SIG-M5 (cell line): ENCODE results near the gene TSC1.
"Not testable (repeated sequence)": the region's sequence is repeated elsewhere in the genome, so short reads cannot be mapped to it uniquely, and the experiment has no call there.

Source experiments
- DNase-seq: peaks from one replicate; lab custom pipeline; 2025; lab: John Stamatoyannopoulos, UW

The TSC1 gene

DNA sequence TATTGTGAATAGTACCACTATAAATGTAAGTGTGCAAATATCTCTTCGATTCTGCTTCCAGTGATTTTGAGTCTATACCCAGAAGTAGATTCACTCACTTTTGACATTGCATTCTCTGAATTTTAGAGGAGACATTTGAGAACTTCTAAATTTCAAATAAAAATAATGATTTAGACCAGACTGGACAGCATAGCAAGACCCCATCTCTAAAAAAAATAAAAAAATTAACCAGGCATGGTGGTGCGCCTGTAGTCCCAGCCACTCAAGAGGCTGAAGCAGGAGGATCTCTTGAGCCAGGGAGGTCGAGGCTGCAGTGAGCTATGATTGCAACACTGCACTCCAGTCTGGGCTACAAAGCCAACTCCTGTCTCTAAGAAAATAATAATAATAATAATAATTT, 32.2 kb upstream of the TSC1 start:
- no peak for DNase-seq

DNA sequence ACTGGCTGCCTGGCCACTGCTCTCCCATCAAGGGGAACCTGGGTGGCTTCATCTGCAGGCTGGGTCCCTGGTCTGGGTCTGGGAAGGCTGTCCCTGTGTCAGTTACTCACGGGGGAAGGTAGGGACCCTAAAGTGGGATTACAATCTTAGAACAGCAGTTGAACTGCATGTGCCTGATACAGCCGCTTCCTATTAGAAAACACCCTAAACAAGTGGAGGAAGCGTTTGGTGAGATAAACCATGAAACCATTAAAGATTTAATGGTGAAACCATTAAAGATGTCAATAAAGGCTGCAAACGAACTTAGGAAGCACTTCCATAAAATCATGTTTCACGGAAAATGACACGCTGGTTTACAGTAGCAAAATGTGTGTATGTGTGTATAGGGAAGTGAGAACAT, 31.5 kb upstream of the TSC1 start:
- no peak for DNase-seq

GRCh38 chr9:132973713-132974112, 29.3 kb upstream of the TSC1 start:
- no peak for DNase-seq

GRCh38 chr9:132973166-132973565, 28.8 kb upstream of the TSC1 start:
- DNase-seq, result no peak

GRCh38 chr9:132970324-132971062, 26.1 kb upstream of the TSC1 start:
- no peak for DNase-seq

- DNase-seq, result no peak
Measured at GRCh38 chr9:132969783-132970182, 25.4 kb upstream of the TSC1 start.

DNA sequence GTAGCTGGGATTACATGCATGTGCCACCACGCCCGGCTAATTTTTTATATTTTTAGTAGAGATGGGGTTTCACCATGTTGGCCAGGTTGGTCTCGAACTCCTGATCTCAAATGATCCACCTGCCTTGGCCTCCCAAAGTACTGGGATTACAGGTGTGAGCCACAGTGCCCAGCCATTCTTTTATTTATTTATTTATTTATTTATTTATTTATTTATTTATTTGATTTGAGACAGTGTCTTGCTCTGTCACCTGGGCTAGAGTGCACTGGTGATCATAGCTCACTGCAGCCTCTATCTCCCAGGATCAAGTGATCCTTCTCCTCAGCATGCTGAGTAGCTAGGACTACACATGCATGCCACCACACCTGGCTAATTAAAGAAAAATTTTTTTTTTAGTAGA, 23.5 kb upstream of the TSC1 start:
- not testable (repeated sequence) for DNase-seq

DNA sequence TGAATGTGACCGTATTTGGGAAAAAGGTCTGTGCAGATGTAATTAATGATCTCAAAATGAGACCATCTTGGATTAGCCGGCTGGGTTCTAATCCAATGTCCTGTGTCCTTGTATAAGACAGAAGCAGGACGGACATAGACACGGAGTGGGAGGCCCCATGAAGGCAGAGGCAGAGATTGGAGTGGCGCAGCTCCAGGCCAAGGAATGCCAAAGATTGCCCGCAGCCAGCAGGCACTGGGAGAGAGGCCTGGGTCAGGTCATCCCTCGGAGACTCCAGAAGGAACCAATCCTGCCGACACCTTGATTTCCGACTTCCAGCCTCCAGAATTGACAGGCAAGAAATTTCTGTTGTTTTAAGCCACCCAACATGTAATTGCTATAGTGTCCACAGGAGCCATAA, 21.1 kb upstream of the TSC1 start:
- DNase-seq, result no peak

DNA sequence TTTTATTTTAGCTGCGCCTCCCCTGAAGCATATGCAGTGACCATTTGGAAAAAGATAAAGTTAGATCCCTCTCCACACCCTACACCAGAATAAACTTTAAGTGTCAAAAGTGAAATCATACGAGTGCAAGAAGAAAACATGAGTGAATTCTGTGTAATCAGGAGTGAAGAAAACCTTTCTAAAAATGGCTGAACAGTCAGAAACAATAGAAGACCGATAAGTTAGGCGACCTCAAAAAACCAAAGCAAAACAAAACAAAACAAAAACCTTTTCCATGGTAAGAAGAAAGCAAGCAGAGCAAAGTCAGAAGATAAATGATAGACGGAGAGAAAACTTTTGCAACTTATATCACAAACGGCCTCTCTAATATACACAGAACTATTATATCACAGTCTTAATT, 16.6 kb upstream of the TSC1 start:
- DNase-seq, result no peak

- no peak for DNase-seq
Measured at GRCh38 chr9:132957805-132958204, 13.4 kb upstream of the TSC1 start.

GRCh38 chr9:132955768-132956167, 11.4 kb upstream of the TSC1 start:
- no peak for DNase-seq

GRCh38 chr9:132955123-132955522, 10.7 kb upstream of the TSC1 start:
- DNase-seq, result no peak

GRCh38 chr9:132949709-132950108, 5.3 kb upstream of the TSC1 start:
- DNase-seq, result no peak

GRCh38 chr9:132948482-132949050, 4.2 kb upstream of the TSC1 start:
- no peak for DNase-seq

- DNase-seq, result no peak
Measured at GRCh38 chr9:132947756-132948155, 3.3 kb upstream of the TSC1 start.

DNA sequence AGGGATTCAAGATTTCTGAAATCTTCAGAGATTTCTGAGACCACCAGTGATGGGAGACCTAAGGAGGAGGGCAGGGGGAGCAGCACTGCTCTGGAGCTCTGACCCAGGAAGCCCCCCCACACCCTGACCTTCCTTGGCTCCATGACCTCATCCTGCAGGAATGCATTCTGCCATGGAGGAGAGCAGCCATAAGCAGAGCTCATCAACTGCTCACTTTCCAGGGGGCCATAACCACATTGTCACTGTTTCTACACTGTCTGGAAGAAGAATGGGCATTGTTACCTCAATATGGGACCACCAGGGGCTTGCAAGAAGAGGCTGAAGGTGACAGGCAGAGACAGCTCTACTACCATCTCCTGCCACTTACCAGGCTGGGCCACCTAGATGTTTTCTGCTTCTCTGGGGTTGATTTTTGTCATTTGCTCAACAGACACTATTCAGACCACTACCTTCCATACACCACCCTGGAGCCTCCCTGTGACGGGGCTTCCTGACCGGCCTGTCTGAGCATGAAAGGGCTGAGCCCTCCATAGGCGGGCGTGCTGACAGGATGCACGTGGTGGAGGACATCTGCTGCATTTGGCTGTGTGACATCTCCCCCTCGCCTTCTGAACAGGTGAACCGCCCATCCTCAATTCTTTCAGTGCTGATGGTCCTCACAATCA, 2.3 kb upstream of the TSC1 start:
- no peak for DNase-seq

DNA sequence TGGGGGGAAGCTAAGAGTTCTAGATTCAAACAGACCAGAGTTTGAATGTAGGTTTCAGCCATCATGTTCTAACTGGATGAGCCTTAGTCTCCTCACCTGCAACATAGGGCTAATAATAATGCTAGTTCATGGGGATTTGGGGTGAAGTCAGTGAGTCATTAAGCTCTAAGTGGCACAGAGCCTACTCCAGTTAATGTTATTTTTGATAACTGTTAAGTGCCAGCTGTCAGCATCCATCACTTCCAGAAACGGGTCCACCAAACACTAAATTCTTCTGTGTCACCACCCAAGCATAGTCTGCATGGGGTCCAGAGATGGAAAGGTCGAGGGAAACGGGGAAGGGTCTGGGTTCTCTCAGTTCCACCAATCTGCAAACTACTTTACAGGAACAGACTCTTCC, 1.8 kb upstream of the TSC1 start:
- no peak for DNase-seq

DNA sequence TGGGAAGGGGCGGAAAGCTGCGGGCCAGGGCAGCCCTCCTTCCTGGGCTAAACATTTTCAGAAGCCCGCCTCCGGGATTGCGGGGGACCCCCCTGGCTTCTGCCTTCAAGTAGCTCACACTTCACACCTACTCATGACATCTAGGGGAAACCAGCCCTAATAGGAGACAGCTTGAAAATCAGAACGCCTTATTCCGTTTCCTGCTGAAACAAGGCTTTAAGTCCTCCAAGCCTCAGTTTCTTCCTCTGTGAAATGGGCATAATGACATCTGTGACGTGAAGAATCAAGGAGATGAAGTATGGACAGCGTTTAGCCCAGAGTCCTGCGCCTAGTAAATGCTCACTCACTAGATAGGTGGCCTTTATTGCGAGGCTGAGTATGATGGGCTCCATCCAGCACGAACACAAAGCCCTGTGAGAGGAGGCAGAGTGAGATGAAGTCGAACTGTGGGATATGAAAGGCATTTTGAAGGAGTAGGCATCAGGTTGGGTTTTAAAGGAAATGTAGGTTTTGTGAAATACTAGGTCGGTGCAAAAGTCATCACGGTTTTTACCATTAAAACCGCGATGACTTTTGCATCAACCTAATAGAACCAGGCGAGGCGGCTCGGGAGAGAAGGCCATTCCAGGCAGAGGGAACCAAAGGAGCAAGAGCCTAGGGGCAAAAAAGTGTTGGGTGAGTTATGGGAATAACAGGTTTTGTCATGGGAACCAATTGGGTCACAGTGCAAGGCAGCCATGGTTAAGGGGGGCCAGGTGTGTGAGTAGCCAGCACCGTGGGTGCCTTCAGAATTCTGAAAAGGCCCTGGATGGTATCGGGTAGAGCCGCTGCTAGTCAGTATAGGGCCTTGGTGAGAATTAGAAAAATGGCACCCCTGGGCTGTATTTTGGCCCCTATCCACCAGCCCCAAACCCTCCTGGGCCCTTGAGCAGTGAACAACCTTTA, 1.0 kb upstream of the TSC1 start:
- no peak for DNase-seq

GRCh38 chr9:132943651-132944293, 644 bp downstream of the TSC1 start:
- DNase-seq, result no peak

DNA sequence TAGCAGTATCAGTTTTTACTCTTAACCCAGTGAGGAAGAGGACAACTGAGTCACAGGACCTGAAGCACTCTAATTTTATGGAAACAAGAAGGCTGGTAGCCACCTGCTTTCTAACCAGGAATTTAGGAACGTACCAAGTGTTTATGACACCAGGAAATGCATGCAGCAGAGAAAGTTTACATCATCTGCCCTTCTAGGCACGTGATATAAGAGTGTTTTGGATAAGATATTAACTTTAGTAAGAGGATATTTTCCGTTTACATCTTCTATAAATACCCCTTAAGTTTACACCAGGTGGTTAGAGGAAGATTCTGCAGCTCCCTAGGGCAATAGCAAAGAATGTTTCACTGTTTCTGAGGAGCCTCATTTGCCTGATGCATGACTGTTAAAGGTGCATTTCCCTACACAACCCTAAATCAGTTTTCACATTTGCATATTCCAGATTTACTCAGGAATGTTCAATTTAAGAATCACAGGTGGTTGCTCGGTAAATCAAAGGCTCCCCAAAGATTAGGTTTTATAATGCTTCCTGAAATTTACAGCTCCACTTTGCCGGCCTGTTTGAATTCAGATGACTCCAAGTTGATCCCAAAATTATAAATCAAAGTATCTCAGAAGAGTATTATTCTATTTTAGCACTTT, 1.8 kb downstream of the TSC1 start:
- DNase-seq, result no peak

GRCh38 chr9:132939169-132939568, 5.2 kb downstream of the TSC1 start:
- DNase-seq, result no peak
